Measurements from ENCODE around the gene PROZ.

The PROZ gene

GRCh38 chr13:113204378-113204734 is 45.9 kb downstream of the PROZ start:
- DNase-seq (ENCODE audit: low read depth in 3 of 3) = no peak

DNA sequence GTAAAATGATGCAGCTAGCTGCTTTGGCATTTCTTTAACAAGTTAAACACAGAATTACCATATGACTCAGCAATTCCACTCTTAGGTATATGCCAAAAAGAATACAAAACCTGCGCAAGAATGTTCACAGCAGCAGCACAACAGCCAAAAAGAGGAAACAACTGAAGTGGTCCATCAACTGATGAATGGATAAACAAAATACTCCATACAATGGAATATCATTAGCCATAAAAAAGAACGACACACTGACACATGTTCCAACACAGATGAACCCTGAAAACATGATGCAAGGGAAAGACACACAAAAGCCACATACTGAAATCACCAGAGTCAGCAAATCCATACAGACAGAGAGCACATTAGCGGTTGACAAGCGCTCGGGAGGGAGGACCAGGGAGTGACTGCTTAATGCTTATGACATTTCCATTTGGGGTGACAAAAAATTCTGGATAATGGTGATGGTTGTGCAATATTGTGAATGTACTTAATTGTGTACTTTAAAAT is 47.0 kb downstream of the PROZ start:
- no peak for DNase-seq (ENCODE audit: low read depth in 3 of 3)

DNA sequence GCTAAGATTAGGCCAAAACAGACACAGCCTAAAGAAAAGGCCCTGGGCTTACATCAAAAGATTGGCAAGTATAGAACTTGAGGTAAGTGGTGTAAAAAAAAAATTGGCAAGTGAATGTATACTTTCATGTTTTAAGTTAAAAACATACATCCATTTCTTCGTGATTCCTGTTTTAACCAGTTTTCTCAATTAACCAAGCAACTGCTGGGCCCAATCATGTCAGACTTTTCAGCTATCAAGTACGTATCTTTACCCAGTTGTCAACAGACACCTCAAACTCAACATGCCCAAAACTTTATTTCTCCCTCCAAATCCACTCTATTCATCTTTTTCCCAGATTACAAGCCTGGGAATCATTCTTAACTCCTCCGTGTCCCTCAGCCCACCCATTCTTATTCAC is 49.0 kb downstream of the PROZ start:
- no peak for DNase-seq (ENCODE audit: low read depth in 3 of 3)

DNA sequence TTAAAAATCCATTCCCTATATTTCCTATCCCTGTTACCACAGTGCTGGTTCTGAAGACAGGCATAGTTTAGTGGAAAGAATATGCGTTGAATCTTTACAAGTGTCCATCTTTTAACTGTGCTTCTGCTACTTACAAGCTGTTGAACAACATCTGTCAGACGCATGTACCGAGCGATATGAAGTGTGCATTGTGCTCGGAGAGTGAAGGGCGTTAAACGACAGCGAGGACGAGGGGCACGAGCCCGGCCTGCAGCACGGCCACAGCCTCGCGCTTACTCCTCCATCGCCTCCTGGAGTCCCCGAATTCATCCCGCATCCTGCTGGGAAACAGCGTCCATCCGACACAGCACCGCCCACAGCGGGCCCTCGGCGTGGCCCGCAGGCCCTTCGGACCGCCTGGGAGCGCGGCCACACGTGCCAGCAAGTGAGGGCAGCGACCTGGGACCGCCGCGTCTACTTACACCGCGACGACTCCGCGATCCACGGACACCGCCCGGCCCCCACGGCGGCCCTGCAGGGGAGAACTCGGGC is 49.5 kb downstream of the PROZ start:
- DNase-seq (ENCODE audit: low read depth in 3 of 3) = no peak

- DNase-seq (ENCODE audit: low read depth in 3 of 3) = peak; percentile 78 to 87 (median 83)
Measured at GRCh38 chr13:113208421-113209335, 50.2 kb downstream of the PROZ start, which contains the start of gene PCID2. PCID2 (minus strand) TSS chr13:113208669; CDS start chr13:113208634, 35 bp downstream.

DNA sequence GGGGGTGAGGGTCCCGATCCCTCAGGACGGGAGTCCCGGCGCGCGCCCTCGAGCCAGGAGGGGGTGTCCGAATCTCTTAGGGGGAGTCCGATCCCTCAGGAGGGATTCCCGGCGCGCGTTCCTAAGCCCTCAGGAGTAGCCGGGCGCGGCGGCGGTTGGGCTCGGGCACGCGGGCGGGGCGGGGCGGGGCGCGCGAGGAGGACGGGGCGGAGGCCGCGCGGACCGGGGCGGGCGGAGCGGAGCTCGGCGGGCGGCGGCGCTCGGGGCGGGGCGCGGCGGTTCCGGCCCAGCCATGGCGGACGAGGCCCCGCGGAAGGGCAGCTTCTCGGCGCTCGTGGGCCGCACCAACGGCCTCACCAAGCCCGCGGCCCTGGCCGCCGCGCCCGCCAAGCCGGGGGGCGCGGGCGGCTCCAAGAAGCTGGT is 50.9 kb downstream of the PROZ start, which contains the start of gene CUL4A:
Gene CUL4A (plus strand): TSS at position 278 of the 423 bp plus-strand sequence. CDS start 15 bp downstream, at position 293.
- peak; percentile 55 to 62 (median 61) for DNase-seq (ENCODE audit: low read depth in 3 of 3)

DNA sequence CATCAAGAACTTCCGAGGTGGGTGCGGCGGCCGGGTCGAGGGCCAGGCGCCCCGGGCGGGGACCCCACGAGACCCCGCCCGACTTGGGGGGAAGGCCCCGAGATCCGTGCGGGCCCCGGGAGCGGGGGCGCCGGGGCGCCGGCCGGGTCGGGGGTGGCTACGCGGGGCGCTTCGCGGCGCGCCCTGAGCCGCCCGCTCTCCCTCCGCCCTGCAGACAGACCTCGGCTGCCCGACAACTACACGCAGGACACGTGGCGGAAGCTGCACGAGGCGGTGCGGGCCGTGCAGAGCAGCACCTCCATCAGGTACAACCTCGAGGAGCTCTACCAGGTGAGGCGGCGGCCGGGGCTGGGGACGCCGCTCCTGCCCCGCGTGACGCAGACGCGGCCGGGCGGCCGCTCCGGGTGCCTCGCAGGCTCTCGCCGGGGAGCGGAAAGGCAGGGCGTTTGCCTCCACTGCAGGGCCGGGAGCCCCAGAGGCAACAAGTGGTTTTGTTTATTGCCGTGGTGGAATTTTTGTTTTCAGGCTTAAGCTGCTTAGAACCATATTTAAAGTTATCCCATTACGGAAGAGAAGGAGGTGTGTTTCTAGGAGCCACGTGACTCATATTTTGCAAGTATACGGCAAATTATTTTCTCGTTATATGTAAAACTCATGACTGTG is 51.4 kb downstream of the PROZ start:
- DNase-seq (ENCODE audit: low read depth in 3 of 3) = peak; percentile 47 to 56 (median 52)

- no peak for DNase-seq (ENCODE audit: low read depth in 3 of 3)
Measured at GRCh38 chr13:113210833-113211232, 52.4 kb downstream of the PROZ start.

GRCh38 chr13:113211774-113212173 is 53.3 kb downstream of the PROZ start:
- no peak for DNase-seq (ENCODE audit: low read depth in 3 of 3)

DNA sequence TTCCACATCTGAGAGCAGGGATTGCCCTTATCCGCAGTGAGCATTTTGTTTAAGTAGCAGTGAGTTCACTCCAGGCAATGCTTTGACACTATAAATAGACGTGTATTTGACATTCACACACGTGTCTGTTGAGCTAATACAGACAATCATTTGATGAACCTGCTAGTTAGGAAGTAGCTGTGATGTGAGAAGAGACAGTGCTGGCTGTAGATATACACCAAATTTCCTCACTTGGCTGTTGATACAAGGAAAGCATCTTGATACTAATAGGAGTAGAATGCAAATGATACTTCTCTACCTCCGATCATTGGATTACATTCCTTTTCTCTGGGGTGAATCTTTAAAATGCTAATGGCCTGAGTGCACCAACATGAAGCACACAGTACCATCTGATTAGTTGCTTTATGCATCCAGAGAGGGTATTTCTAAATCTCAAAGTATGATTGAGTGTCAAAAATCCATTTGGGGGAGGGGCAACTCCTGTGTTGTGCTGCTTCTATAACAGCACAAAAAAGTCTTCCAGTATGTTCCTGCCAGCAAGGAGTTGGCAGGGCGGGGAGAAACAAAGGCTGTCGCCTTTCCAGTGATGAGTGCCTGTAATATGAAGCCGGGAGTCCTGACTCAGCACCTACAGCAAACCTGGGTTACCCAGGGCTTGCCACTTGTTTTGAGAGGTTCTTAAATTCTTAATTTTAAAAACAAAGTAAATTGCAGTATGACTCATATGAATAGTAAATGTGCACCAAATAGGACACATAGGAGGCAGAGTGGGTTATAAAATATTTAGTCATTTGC is 58.0 kb downstream of the PROZ start:
- no peak for DNase-seq (ENCODE audit: low read depth in 3 of 3)

DNA sequence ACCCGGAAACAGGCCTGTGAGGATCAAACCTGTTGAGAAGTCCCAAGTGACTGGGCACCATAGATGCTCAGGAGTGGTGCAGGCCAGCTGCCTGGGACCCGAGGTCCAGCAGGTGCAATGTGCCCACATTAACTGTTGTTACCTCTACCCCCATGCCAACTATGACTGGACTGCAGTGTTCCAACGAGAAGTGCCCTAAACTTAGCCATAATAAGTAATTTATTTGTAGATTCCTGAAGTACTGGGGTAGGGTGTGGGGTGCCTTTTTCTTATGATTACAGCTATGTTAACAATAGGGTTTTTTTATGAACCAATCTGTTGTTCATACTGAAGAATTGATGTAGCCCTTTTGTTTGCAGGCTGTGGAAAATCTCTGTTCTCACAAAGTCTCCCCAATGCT is 60.1 kb downstream of the PROZ start:
- no peak for DNase-seq (ENCODE audit: low read depth in 3 of 3)

DNA sequence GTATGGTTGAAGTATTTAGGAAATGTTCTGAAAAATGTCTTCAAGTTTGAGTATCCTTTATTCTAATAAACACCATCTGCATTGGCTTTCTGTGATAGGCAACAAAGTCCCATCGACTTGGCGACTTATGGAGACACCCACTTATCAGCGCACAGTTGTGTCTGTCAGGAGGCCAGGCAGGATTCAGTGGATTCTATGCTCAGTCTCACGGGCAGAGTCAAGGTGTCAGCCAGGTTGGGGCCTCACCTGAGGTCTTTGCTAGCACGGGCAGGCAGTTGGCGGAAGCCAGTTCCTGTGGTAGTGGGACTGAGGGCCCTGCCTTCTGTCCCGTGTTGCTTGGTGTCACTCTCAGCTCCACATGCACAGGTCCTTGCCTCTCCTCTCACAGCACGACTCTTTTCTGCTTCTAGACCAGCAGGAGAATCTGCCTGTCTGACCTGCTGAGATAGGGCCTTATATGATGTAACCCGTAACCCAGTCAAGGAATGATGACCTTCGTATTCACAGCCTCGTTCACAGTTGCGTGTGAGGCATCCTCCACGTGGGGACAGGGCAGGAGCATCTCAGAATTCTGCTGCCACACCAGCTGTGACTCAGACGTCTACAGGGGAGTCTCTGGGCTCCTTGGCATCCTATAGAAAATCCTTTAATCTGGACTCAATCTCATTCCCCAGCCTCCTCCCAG is 61.0 kb downstream of the PROZ start:
- no peak for DNase-seq (ENCODE audit: low read depth in 3 of 3)

DNA sequence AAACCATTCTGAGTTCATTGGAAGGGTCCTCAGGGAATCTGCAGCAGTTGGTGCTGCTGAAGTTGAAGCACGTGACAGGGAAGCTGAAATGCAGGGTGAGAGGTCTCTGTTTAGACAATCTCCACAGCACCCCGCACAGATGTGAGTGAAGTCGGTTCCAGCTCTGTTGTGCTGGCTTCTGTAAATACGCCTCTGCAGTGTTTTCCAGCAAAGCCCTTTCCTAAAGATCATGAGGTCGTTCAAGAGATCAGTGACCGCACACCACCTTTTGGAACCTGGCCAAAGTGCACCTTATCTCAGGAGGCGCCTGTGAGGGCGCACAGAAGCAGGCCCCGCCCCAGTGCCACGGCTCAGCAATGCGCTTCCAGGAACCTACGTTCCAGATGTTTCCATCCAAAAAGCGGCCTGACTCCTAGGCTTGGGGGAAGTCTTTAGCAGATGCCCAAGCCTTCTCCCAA is 61.7 kb downstream of the PROZ start:
- DNase-seq (ENCODE audit: low read depth in 3 of 3) = no peak

- DNase-seq (ENCODE audit: low read depth in 3 of 3) = no peak
Measured at GRCh38 chr13:113220877-113221276, 62.4 kb downstream of the PROZ start.

Measured in stimulated activated CD4-positive, alpha-beta T cell treated with anti-CD3 and anti-CD28 coated beads, TNF-alpha, amount 100 ng/mL, for 4 hours (primary cell).